ENCODE results near the gene PTGDR2. TPM values are rescaled to one million over a fixed set of nuclear protein-coding genes. Genes with fewer than 3 reads are reported as not detected.
A peak's percentile ranks its signal among the peaks of the same experiment; 100 is the strongest.

Gene PTGDR2
- total RNA-seq, 1 experiment from 2014 or later, result 0.07 TPM

DNA sequence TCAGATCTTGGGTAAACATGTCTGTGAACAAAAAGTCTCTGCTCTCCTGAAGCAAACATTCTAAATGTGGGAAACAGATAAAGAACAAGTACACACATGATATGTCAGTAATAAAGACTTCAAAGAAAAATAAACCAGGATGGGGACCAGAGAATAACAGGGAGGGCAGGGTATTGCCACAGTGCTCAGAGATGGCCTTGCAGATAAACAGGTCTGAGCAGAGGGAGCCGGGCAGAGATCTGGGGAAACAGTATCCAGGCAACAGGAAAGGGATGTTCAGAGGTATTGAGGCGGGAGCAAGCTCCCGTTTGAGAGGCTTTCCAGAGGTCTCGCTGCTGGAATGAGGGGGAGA lies 10.9 kb downstream of the PTGDR2 start (continued):
- TF ChIP-seq, protein P1, sequence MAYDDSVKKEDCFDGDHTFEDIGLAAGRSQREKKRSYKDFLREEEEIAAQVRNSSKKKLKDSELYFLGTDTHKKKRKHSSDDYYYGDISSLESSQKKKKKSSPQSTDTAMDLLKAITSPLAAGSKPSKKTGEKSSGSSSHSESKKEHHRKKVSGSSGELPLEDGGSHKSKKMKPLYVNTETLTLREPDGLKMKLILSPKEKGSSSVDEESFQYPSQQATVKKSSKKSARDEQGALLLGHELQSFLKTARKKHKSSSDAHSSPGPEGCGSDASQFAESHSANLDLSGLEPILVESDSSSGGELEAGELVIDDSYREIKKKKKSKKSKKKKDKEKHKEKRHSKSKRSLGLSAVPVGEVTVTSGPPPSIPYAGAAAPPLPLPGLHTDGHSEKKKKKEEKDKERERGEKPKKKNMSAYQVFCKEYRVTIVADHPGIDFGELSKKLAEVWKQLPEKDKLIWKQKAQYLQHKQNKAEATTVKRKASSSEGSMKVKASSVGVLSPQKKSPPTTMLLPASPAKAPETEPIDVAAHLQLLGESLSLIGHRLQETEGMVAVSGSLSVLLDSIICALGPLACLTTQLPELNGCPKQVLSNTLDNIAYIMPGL (CRISPR knock-in tag; IDR thresholded peaks at IDR 0.05), result no peak
- TF ChIP-seq, protein P2, sequence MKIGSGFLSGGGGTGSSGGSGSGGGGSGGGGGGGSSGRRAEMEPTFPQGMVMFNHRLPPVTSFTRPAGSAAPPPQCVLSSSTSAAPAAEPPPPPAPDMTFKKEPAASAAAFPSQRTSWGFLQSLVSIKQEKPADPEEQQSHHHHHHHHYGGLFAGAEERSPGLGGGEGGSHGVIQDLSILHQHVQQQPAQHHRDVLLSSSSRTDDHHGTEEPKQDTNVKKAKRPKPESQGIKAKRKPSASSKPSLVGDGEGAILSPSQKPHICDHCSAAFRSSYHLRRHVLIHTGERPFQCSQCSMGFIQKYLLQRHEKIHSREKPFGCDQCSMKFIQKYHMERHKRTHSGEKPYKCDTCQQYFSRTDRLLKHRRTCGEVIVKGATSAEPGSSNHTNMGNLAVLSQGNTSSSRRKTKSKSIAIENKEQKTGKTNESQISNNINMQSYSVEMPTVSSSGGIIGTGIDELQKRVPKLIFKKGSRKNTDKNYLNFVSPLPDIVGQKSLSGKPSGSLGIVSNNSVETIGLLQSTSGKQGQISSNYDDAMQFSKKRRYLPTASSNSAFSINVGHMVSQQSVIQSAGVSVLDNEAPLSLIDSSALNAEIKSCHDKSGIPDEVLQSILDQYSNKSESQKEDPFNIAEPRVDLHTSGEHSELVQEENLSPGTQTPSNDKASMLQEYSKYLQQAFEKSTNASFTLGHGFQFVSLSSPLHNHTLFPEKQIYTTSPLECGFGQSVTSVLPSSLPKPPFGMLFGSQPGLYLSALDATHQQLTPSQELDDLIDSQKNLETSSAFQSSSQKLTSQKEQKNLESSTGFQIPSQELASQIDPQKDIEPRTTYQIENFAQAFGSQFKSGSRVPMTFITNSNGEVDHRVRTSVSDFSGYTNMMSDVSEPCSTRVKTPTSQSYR (CRISPR knock-in tag; IDR thresholded peaks at IDR 0.05), result no peak
- TF ChIP-seq ZNF138 (CRISPR knock-in tag; conservative IDR thresholded peaks at IDR 0.05) (no peak), CBFB (CRISPR knock-in tag; IDR thresholded peaks at IDR 0.05; ENCODE audit: low read depth) (no peak), ZNF396 (CRISPR knock-in tag; IDR thresholded peaks at IDR 0.05; ENCODE audit: borderline replicate concordance) (no peak)

DNA sequence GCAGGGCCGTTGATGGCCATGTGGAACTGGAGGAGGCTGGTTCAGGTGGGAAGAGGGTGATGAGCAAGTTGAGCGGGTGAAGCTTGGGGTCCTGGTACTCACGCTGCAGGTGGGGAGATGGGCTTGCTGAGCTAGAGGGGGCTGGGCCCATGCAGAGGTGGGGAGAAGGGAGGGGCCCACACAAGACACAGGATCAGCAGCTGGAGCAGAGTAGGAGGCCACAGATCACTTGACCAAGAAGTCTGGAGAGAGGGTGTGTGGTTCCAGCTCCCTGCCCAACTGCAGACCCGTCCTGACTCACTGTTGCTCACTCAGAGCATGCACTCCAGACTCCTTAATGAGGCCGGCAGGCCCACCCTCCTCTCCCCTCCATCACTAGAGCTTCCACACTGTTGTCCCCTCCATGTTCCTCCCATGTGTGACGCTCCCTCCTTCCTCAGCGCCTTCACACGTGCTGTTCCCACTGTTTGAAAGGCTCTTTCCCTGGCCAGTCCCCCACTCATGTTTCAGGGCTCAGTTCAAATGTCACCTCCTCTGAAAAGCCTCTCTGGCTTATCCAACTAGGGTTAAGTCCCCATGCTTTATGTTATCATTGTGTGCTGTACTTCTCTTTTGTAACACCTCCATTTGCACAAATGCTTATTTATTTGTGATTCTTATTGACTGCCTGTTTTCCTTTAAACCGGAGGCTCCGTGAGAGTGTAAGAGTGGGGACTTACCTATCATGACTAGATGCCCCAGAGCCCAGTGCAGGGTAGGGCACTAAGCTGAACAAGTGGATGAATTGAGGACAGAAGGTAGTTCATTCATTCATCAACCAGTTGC lies 11.5 kb downstream of the PTGDR2 start:
- H3K36me3 Mint-ChIP-seq, result peaks cover 5% of the 10 kb centered on the region
- CTCF ChIA-PET, result interaction anchor here (1.0 to 3.5 kb wide), 3 partner anchors 13 to 55 kb away, joined by 4 to 17 read pairs (median 7); no protein-coding TSS in a partner anchor

More for the DNA sequence above, 11.5 kb downstream of the PTGDR2 start:
- no peak for ATAC-seq
- no peak for DNase-seq (ENCODE audit: low spot score)
- POLR2A ChIA-PET, result interaction anchor here (1.0 kb wide), 1 partner anchor 43 kb away, joined by 3 read pairs; no protein-coding TSS in a partner anchor
- H3K4me1 Mint-ChIP-seq, result peaks cover 33% of the 10 kb centered on the region
- H3K27me3 Mint-ChIP-seq (ENCODE audit: low read depth), result no peaks in the 10 kb centered on the region
- H3K27ac Mint-ChIP-seq, result peak overlapping the region; percentile 75
- no peaks in the 10 kb centered on the region for H3K9me3 Mint-ChIP-seq
- TF ChIP-seq NR3C1 (CRISPR knock-in tag; conservative IDR thresholded peaks at IDR 0.05; ENCODE audit: low read depth) (no peak), GRHL2 (CRISPR knock-in tag; IDR thresholded peaks at IDR 0.05; ENCODE audit: insufficient replicate concordance, severe bottlenecking) (no peak), MXD4 (CRISPR knock-in tag; IDR thresholded peaks at IDR 0.05; ENCODE audit: borderline replicate concordance) (no peak), FOXP1 (CRISPR knock-in tag; IDR thresholded peaks at IDR 0.05; ENCODE audit: borderline replicate concordance) (no peak), MYBL2 (CRISPR knock-in tag; IDR thresholded peaks at IDR 0.05) (no peak), PRRX2 (CRISPR knock-in tag; IDR thresholded peaks at IDR 0.05) (no peak), IRF2 (CRISPR knock-in tag; IDR thresholded peaks at IDR 0.05; ENCODE audit: borderline replicate concordance, low read depth) (no peak), ATF1 (CRISPR knock-in tag; IDR thresholded peaks at IDR 0.05) (no peak), EMX1 (CRISPR knock-in tag; IDR thresholded peaks at IDR 0.05) (no peak), ZNF671 (CRISPR knock-in tag; IDR thresholded peaks at IDR 0.05) (no peak), SOX15 (CRISPR knock-in tag; IDR thresholded peaks at IDR 0.05) (no peak), ZNF317 (CRISPR knock-in tag; IDR thresholded peaks at IDR 0.05; ENCODE audit: borderline replicate concordance, low read depth) (no peak)
- TF ChIP-seq, protein P3, sequence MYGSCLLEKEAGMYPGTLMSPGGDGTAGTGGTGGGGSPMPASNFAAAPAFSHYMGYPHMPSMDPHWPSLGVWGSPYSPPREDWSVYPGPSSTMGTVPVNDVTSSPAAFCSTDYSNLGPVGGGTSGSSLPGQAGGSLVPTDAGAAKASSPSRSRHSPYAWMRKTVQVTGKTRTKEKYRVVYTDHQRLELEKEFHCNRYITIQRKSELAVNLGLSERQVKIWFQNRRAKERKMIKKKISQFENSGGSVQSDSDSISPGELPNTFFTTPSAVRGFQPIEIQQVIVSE (CRISPR knock-in tag; IDR thresholded peaks at IDR 0.05; ENCODE audit: borderline replicate concordance), result no peak
- TF ChIP-seq, protein P4, sequence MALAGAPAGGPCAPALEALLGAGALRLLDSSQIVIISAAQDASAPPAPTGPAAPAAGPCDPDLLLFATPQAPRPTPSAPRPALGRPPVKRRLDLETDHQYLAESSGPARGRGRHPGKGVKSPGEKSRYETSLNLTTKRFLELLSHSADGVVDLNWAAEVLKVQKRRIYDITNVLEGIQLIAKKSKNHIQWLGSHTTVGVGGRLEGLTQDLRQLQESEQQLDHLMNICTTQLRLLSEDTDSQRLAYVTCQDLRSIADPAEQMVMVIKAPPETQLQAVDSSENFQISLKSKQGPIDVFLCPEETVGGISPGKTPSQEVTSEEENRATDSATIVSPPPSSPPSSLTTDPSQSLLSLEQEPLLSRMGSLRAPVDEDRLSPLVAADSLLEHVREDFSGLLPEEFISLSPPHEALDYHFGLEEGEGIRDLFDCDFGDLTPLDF (CRISPR knock-in tag; IDR thresholded peaks at IDR 0.05), result no peak
- TF ChIP-seq, protein P5, sequence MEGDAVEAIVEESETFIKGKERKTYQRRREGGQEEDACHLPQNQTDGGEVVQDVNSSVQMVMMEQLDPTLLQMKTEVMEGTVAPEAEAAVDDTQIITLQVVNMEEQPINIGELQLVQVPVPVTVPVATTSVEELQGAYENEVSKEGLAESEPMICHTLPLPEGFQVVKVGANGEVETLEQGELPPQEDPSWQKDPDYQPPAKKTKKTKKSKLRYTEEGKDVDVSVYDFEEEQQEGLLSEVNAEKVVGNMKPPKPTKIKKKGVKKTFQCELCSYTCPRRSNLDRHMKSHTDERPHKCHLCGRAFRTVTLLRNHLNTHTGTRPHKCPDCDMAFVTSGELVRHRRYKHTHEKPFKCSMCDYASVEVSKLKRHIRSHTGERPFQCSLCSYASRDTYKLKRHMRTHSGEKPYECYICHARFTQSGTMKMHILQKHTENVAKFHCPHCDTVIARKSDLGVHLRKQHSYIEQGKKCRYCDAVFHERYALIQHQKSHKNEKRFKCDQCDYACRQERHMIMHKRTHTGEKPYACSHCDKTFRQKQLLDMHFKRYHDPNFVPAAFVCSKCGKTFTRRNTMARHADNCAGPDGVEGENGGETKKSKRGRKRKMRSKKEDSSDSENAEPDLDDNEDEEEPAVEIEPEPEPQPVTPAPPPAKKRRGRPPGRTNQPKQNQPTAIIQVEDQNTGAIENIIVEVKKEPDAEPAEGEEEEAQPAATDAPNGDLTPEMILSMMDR (IDR thresholded peaks at IDR 0.05), result no peak
- TF ChIP-seq, protein P6, sequence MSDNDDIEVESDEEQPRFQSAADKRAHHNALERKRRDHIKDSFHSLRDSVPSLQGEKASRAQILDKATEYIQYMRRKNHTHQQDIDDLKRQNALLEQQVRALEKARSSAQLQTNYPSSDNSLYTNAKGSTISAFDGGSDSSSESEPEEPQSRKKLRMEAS (CRISPR knock-in tag; IDR thresholded peaks at IDR 0.05), result no peak
- peak overlapping the region; percentile 89 for H3K4me3 Mint-ChIP-seq
